ENCODE measurements around the gene LHFPL6.

LHFPL6 gene

DNA sequence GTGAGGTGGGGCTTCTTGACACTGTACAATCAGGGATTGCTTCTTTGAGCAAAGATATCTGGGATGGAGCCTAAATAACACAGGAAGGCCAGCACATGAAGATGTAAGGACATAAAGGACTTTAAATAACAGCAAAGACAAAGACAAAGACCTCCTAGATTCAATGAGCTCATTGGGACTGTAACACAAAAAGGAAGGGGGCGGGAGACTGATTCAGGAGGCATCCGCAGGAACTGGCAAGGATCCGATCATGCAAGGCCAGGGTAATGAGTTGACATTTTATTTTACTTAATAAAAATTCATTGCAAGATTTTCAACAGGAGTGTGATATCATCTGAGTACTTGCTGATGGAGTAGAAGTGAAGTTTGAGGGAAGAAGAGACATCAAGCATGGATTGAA, 121.5 kb downstream of the LHFPL6 start:
- TF ChIP-seq, protein P1, sequence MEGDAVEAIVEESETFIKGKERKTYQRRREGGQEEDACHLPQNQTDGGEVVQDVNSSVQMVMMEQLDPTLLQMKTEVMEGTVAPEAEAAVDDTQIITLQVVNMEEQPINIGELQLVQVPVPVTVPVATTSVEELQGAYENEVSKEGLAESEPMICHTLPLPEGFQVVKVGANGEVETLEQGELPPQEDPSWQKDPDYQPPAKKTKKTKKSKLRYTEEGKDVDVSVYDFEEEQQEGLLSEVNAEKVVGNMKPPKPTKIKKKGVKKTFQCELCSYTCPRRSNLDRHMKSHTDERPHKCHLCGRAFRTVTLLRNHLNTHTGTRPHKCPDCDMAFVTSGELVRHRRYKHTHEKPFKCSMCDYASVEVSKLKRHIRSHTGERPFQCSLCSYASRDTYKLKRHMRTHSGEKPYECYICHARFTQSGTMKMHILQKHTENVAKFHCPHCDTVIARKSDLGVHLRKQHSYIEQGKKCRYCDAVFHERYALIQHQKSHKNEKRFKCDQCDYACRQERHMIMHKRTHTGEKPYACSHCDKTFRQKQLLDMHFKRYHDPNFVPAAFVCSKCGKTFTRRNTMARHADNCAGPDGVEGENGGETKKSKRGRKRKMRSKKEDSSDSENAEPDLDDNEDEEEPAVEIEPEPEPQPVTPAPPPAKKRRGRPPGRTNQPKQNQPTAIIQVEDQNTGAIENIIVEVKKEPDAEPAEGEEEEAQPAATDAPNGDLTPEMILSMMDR (IDR thresholded peaks at IDR 0.05; ENCODE audit: low read depth, low read length): no peak
- no peak for DNase-seq (ENCODE audit: extremely low read depth, low read depth)

- DNase-seq (ENCODE audit: extremely low read depth, low read depth): no peak
- TF ChIP-seq, protein P1 (IDR thresholded peaks at IDR 0.05; ENCODE audit: low read depth, low read length): no peak
Measured at GRCh38 chr13:39474600-39474999, 128.4 kb downstream of the LHFPL6 start.

DNA sequence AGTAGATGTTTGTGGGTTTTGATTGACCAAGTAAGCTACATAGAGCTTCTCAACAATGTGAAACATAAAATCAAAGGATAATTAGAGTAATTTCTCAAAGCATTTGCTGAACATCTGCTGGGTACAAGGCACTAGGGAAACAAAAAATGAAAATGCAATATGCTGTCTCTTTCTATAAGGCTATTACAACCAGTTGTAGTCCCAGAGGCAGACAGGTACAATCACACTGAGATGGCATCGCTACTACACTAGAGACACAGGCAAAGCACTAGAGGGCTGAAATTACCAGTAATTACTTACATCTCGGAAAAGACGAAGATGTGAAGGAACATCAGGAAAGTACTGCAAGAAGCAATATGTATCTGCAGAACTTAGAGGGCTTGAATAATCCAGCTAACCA, 133.3 kb downstream of the LHFPL6 start:
- DNase-seq (ENCODE audit: extremely low read depth, low read depth): no peak
- TF ChIP-seq, protein P1 (IDR thresholded peaks at IDR 0.05; ENCODE audit: low read depth, low read length): no peak

DNA sequence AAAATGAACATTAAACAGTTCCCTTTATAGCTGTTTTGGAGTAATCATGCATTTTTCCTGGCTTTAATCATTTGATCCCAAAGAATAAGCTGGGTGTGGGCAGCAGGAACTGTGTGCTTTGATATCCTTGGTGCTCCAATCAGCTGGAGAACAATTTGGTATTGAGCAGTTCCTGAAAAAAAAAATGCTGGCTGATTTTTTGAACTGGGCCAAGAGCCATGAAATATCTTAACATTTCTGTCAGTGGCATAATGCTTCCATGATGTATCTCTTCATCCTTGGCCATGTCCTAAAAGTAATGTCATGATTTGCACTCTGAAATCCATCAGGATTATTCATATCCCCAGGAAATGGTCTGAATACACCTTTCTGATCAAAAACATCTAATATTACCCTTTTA, 134.7 kb downstream of the LHFPL6 start:
- TF ChIP-seq, protein P1 (IDR thresholded peaks at IDR 0.05; ENCODE audit: low read depth, low read length): no peak
- DNase-seq (ENCODE audit: extremely low read depth, low read depth): no peak

DNA sequence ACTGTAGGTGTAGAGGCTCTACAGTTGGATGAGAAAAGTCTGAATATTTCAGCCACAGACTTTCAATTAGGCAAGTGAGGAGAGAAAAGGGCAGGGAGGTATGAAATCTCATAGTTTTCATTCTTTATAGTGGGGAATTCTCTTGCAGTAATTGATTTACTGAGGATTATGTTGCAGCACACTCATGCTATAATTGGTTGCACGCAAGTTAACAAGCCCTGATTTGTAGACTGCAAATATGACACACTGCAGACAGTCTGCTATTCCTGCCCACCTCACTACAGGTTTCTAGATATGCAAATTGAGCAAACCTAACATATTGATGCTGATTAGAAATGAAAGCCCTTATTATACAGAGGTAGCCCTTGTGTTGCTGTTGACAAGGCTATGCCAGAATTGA, 139.4 kb downstream of the LHFPL6 start:
- DNase-seq (ENCODE audit: extremely low read depth, low read depth): no peak
- TF ChIP-seq, protein P1 (IDR thresholded peaks at IDR 0.05; ENCODE audit: low read depth, low read length): no peak

DNA sequence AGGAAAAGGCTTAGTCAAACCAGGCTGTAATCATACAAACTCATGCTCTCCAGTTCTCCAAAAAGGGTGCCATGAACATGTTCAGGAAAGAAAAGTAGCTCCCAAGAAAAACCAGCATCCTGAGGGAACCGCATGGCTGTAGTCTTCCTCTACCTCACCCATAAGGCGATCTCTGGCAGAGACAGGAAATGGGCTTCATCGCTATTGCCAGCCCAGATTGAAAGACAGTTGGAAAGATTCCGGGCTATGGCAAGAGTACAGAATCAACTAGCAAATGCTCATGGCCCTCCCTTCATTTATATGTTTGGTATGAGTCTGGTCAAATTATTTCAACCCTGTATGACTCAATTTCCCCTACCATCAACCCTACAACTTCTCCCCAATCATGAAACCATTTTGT, 140.1 kb downstream of the LHFPL6 start:
- TF ChIP-seq, protein P1 (IDR thresholded peaks at IDR 0.05; ENCODE audit: low read depth, low read length): no peak
- no peak for DNase-seq (ENCODE audit: extremely low read depth, low read depth)

DNA sequence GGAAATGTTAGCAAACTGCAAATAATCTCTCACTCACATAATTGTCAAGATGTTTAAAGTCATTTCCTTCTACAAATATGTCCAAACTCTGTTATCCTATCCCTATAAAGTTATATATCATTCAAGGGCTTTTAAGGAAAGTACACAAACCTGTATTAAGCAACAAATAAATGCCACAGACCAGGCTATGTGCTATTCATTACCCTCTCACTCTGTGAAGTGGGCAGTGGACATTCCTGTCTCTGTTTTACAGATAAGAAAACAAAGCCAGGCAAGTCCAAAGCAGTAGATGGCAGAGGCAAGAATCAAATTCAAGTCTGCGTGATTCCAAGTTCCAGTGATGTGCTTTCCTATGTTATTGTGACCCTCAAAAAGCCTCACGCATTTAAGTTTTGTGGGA, 140.6 kb downstream of the LHFPL6 start:
- TF ChIP-seq, protein P1 (IDR thresholded peaks at IDR 0.05; ENCODE audit: low read depth, low read length): no peak
- no peak for DNase-seq (ENCODE audit: extremely low read depth, low read depth)

Data from AG09319 (cell line).